HCT116 (cell line): ENCODE results near the gene ARHGEF38. TPM values are rescaled to one million over a fixed set of nuclear protein-coding genes. Genes with fewer than 3 reads are reported as not detected.

Experiments
- ATAC-seq: fragments of 200-7000 bp; cut with Tn5 transposase; 2 replicates; pipeline ENCODE4 v1.9.1; 2020; ENCODE audit warnings: mild to moderate bottlenecking, moderate library complexity
- BruUV-seq: library from RNA; stranded (reverse); fragments of 400-500 nt; replicated peaks from 2 replicates; lab custom pipeline; 2021; lab: Mats Ljungman, UMichigan
- CTCF ChIA-PET: fragments of 300-600 bp; sonication (Branson Sonifier 250); formaldehyde crosslinking; loops from one replicate; lab custom pipeline; 2021; ENCODE audit warnings: antibody characterized with exemption; lab: Charles Lee
- POLR2A ChIA-PET: fragments of 300-600, 350-600 bp; sonication (Branson Sonifier 250); formaldehyde crosslinking; loops from one replicate; lab custom pipeline; 2021; ENCODE audit warnings: antibody characterized with exemption; lab: Charles Lee
- RAD21 ChIA-PET, 2 experiments: fragments of 300-600 bp; sonication (Branson Sonifier 250); formaldehyde crosslinking; loops; one replicate each; lab custom pipeline; 2023; ENCODE audit warnings: low total read pairs in 2 of 2; ENCODE audit not compliant: uncharacterized antibody in 2 of 2, unreplicated experiment in 2 of 2, low non-redundant PET in 1 of 2; lab: Charles Lee
- DNase-seq: peaks from one replicate; pipeline ENCODE4 v3.0.0-alpha.2; 2010; ENCODE audit warnings: low read depth, low spot score
- H2AFZ ChIP-seq: fragments of 200-600 bp; shearing (Covaris generic), sonication (generic); 2 replicates; pipeline ENCODE4 v1.6.1; 2017; ENCODE audit warnings: low read depth, mixed run types, mixed read lengths, antibody characterized with exemption, low read length; ENCODE audit not compliant: poor library complexity, severe bottlenecking
- H3K27ac ChIP-seq: 2 replicates; pipeline ENCODE4 v1.5.1; 2012; ENCODE audit warnings: low read depth, low read length
- H3K27me3 ChIP-seq: fragments of 200-600 bp; sonication (generic); 2 replicates; pipeline ENCODE4 v1.6.1; 2016; ENCODE audit warnings: mixed run types, low read length, mixed read lengths; ENCODE audit not compliant: insufficient read depth
- H3K36me3 ChIP-seq, 2 experiments: fragments of 200-500 bp in 1 of 2; fragments of 200-600 bp in 1 of 2; sonication (Bioruptor generic) in 1 of 2; sonication (generic) in 1 of 2; 2 replicates each; pipeline versions ENCODE4 v1.5.1 to v1.6.1; 2014 to 2016; ENCODE audit warnings: low read length in 2 of 2, inconsistent platforms in 1 of 2, mixed read lengths in 1 of 2, mixed run types in 1 of 2; ENCODE audit not compliant: insufficient read depth in 2 of 2, control insufficient read depth in 1 of 2
- H3K4me1 ChIP-seq, 2 experiments: fragments of 200-600 bp in 1 of 2; sonication (generic) in 1 of 2; 2 replicates each; pipeline versions ENCODE4 v1.5.1 to v1.6.1; 2012 to 2017; ENCODE audit warnings: low read length in 2 of 2, inconsistent platforms in 1 of 2, mild to moderate bottlenecking in 1 of 2, mixed read lengths in 1 of 2, mixed run types in 1 of 2, moderate library complexity in 1 of 2; ENCODE audit not compliant: insufficient read depth in 2 of 2, control insufficient read depth in 1 of 2
- H3K4me2 ChIP-seq: fragments of 200-600 bp; sonication (generic); 2 replicates; pipeline ENCODE4 v1.6.1; 2017; ENCODE audit warnings: mixed run types, low read length, mixed read lengths
- H3K4me3 ChIP-seq, 2 experiments: fragments of 200-600 bp in 1 of 2; sonication (generic) in 1 of 2; replicated peaks in 1 of 2; 2 replicates each; pipeline ENCODE4 v1.5.1; 2011 to 2016; ENCODE audit warnings: low read length in 2 of 2, control low read depth in 1 of 2, low read depth in 1 of 2, mild to moderate bottlenecking in 1 of 2, mixed read lengths in 1 of 2, mixed run types in 1 of 2
- H3K79me2 ChIP-seq: fragments of 200-600 bp; sonication (generic); 2 replicates; pipeline ENCODE4 v1.6.1; 2017; ENCODE audit warnings: mild to moderate bottlenecking, mixed run types, low read length, moderate library complexity, mixed read lengths; ENCODE audit not compliant: insufficient read depth
- H3K9ac ChIP-seq: fragments of 200-600 bp; sonication (generic); 2 replicates; pipeline ENCODE4 v1.6.1; 2016; ENCODE audit warnings: low read length, mixed read lengths
- H3K9me2 ChIP-seq: fragments of 200-600 bp; sonication (generic), shearing (Covaris generic); 2 replicates; pipeline ENCODE4 v1.6.1; 2017; ENCODE audit warnings: mixed run types, mild to moderate bottlenecking, moderate library complexity; ENCODE audit not compliant: insufficient read depth
- H3K9me3 ChIP-seq, 2 experiments: fragments of 200-500 bp in 1 of 2; fragments of 200-600 bp in 1 of 2; sonication (Bioruptor generic) in 1 of 2; sonication (generic) in 1 of 2; 2 replicates each; pipeline ENCODE4 v1.6.1; 2014 to 2017; ENCODE audit warnings: low read length in 2 of 2, mixed read lengths in 2 of 2, inconsistent platforms in 1 of 2, low read depth in 1 of 2, mild to moderate bottlenecking in 1 of 2, mixed run types in 1 of 2, moderate library complexity in 1 of 2; ENCODE audit not compliant: control insufficient read depth in 1 of 2, insufficient read depth in 1 of 2
- H4K20me1 ChIP-seq: fragments of 200-600 bp; sonication (generic), shearing (Covaris generic); 2 replicates; pipeline ENCODE4 v1.6.1; 2017; ENCODE audit warnings: mixed run types, mild to moderate bottlenecking, moderate library complexity; ENCODE audit not compliant: insufficient read depth
- CBX3 ChIP-seq: IDR thresholded peaks from 2 replicates; pipeline ENCODE4 v1.6.1; 2012; ENCODE audit warnings: low read depth
- CEBPB ChIP-seq: IDR thresholded peaks from 2 replicates; pipeline ENCODE4 v1.6.1; 2012; ENCODE audit warnings: low read depth
- EGR1 ChIP-seq: IDR thresholded peaks from 2 replicates; pipeline ENCODE4 v1.6.1; 2012; ENCODE audit warnings: low read depth
- EZH2 ChIP-seq: fragments of 200-600 bp; sonication (generic); IDR thresholded peaks from 2 replicates; pipeline ENCODE4 v1.6.1; 2017; ENCODE audit warnings: antibody characterized with exemption, mixed run types
- EZH2phosphoT487 ChIP-seq: fragments of 200-600 bp; IDR thresholded peaks from 2 replicates; pipeline ENCODE4 v1.6.1; 2018; ENCODE audit warnings: antibody characterized with exemption, borderline replicate concordance
- FOSL1 ChIP-seq: IDR thresholded peaks from 2 replicates; pipeline ENCODE4 v1.6.1; 2012; ENCODE audit warnings: low read depth
- JUND ChIP-seq: IDR thresholded peaks from 2 replicates; pipeline ENCODE4 v1.6.1; 2012
- POLR2A ChIP-seq: IDR thresholded peaks from 2 replicates; pipeline ENCODE4 v1.7.0; 2011; ENCODE audit warnings: borderline replicate concordance; ENCODE audit not compliant: insufficient read depth, insufficient read length; ENCODE audit errors: extremely low read depth
- POLR2AphosphoS5 ChIP-seq: IDR thresholded peaks from 2 replicates; pipeline ENCODE4 v1.6.1; 2011; ENCODE audit warnings: mild to moderate bottlenecking, low read depth, low read length, moderate library complexity
- RAD21 ChIP-seq: IDR thresholded peaks from 2 replicates; pipeline ENCODE4 v1.6.1; 2012; ENCODE audit warnings: low read depth, mild to moderate bottlenecking
- REST ChIP-seq: IDR thresholded peaks from 2 replicates; pipeline ENCODE4 v1.6.1; 2012; ENCODE audit warnings: low read depth
- SP1 ChIP-seq: IDR thresholded peaks from 2 replicates; pipeline ENCODE4 v1.6.1; 2012; ENCODE audit warnings: low read depth
- SRF ChIP-seq: IDR thresholded peaks from 2 replicates; pipeline ENCODE4 v1.6.1; 2012; ENCODE audit warnings: low read depth
- TCF7L2 ChIP-seq: IDR thresholded peaks from 2 replicates; pipeline ENCODE4 v1.7.0; 2011; ENCODE audit warnings: borderline replicate concordance, inconsistent platforms; ENCODE audit not compliant: insufficient read depth, insufficient read length; ENCODE audit errors: extremely low read depth
- YY1 ChIP-seq: IDR thresholded peaks from 2 replicates; pipeline ENCODE4 v1.6.1; 2011; ENCODE audit warnings: low read length, low read depth, moderate library complexity, mild to moderate bottlenecking; ENCODE audit not compliant: insufficient replicate concordance; ENCODE audit errors: extremely low read depth
- ZBTB33 ChIP-seq: IDR thresholded peaks from 2 replicates; pipeline ENCODE4 v1.6.1; 2011; ENCODE audit warnings: mild to moderate bottlenecking, low read length, moderate library complexity; ENCODE audit not compliant: insufficient replicate concordance; ENCODE audit errors: extremely low read depth
- ZFX ChIP-seq: fragments of 450-650 bp; IDR thresholded peaks from 2 replicates; pipeline ENCODE4 v1.6.1; 2017
- ZNF274 ChIP-seq: fragments of 200-500 bp; sonication (Bioruptor generic); IDR thresholded peaks from 2 replicates; pipeline ENCODE4 v1.6.1; 2014; ENCODE audit warnings: mild to moderate bottlenecking, low read depth, low read length, inconsistent platforms
- intact Hi-C: fragments of 100-400 bp; cut with micrococcal nuclease; formaldehyde crosslinking; loops from 2 replicates; pipeline ENCODE4 v1.10.0; 2022
- total RNA-seq: library from RNA; stranded (reverse); gene quantifications from one replicate; pipeline ENCODE4 v1.2.1, GENCODE V29; 2021; ENCODE audit not compliant: unreplicated experiment
- TF ChIP-seq, protein P1 (sequence below): IDR thresholded peaks from 2 replicates; pipeline ENCODE4 v1.6.1; 2012
- TF ChIP-seq, protein P2 (sequence below): IDR thresholded peaks from 2 replicates; pipeline ENCODE4 v1.6.1; 2012

Gene ARHGEF38
- total RNA-seq, 1 experiment from 2014 or later = not detected

DNA sequence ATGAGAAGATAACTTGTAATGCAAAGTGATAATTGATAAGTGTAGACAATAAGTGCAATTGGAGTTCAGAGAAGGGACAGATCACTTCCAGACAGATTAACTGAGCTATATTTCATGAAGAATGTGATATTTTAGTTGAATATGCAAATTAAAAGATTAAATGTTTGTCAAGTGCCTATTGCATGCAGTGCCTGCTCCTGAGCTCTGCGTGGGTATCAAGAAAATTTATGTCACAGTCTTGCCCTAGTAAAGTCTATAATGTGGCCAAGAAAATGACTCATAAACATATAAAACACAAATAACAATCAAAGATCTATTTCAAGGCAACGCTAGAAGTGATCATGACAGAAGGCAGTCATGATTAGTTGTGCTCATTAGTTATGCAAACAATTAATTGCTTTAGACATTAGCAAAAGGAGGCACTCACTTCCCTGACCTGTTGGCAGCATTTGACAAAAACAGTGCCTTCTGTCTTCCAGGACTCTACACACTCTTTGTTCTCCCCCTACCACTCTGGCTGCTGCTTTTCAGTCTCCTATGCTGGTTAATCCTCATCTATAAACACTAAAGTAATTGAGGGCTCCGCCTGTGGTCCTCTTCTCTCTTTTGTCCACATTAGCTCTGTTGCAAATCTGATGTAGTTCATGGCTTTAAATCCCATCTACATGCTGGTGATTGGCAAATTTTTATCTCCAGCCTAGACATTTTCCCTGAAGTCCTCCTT, 47.7 kb downstream of the ARHGEF38 start:
- POLR2A ChIA-PET = no interaction called here

More for the DNA sequence above, 47.7 kb downstream of the ARHGEF38 start:
- Histone ChIP-seq H3K4me1 (no peaks in the 10 kb centered on the region), H4K20me1 (no peaks in the 10 kb centered on the region), H3K4me3 (no peak overlapping the region), H3K27me3 (no peaks in the 10 kb centered on the region), H3K9me2 (no peaks in the 10 kb centered on the region), H3K9ac (no peak overlapping the region), H3K9me3 (no peaks in the 10 kb centered on the region)
- DNase-seq = no peak
- RAD21 ChIA-PET = no interaction called here
- TF ChIP-seq ZFX (no peak), RAD21 (no peak), ZBTB33 (no peak), REST (no peak), TCF7L2 (no peak), EZH2phosphoT487 (no peak), FOSL1 (no peak), SP1 (no peak), POLR2AphosphoS5 (no peak), EZH2 (no peak), SRF (no peak), JUND (no peak), EGR1 (no peak), POLR2A (no peak), ZNF274 (no peak), YY1 (no peak), CBX3 (no peak), CEBPB (no peak)
- TF ChIP-seq, protein P1, sequence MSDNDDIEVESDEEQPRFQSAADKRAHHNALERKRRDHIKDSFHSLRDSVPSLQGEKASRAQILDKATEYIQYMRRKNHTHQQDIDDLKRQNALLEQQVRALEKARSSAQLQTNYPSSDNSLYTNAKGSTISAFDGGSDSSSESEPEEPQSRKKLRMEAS = no peak
- TF ChIP-seq, protein P2, sequence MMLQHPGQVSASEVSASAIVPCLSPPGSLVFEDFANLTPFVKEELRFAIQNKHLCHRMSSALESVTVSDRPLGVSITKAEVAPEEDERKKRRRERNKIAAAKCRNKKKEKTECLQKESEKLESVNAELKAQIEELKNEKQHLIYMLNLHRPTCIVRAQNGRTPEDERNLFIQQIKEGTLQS = no peak
- TF ChIP-seq, all 23 proteins: peak for 0
- H2AFZ ChIP-seq = no peak overlapping the region
- H3K27ac ChIP-seq = no peak overlapping the region
- no peak for ATAC-seq
- H3K36me3 ChIP-seq = no peaks in the 10 kb centered on the region
- H3K4me2 ChIP-seq = no peak overlapping the region
- CTCF ChIA-PET = no interaction called here
- H3K79me2 ChIP-seq = no peaks in the 10 kb centered on the region
- intact Hi-C loops = no loop called here
- BruUV-seq = no TSS peak
